NCI-H2107 (cell line): ENCODE data around the gene NCKIPSD.
"Not testable (repeated sequence)": the region's sequence is repeated elsewhere in the genome, so short reads cannot be mapped to it uniquely, and the experiment has no call there.

Experiments used
- DNase-seq: peaks from one replicate; lab custom pipeline; 2025; lab: John Stamatoyannopoulos, UW

The NCKIPSD gene

GRCh38 chr3:48685603-48686511 is at the start of gene NCKIPSD:
Gene NCKIPSD (minus strand): TSS chr3:48685915. CDS start chr3:48685807, 108 bp downstream.
- DNase-seq: peak; percentile 37

GRCh38 chr3:48735075-48735767 is 49.5 kb upstream of the NCKIPSD start:
- not testable (repeated sequence) for DNase-seq

- not testable (repeated sequence) for DNase-seq
These were observed 48.8 kb upstream of the NCKIPSD start for GRCh38 chr3:48734541-48734940.

GRCh38 chr3:48733752-48734518 is 48.2 kb upstream of the NCKIPSD start:
- not testable (repeated sequence) for DNase-seq

GRCh38 chr3:48727511-48727910 is 41.8 kb upstream of the NCKIPSD start:
- DNase-seq: no peak

- DNase-seq: not testable (repeated sequence)
These were observed 39.6 kb upstream of the NCKIPSD start for GRCh38 chr3:48725185-48725855.

GRCh38 chr3:48723725-48724124 is 38.0 kb upstream of the NCKIPSD start:
- no peak for DNase-seq

- DNase-seq: not testable (repeated sequence)
These were observed 37.6 kb upstream of the NCKIPSD start for GRCh38 chr3:48723293-48723692.

- peak; percentile 78 for DNase-seq
These were observed 31.4 kb upstream of the NCKIPSD start, which contains the start of gene IP6K2 for GRCh38 chr3:48716982-48717746. Gene IP6K2 (minus strand): TSS chr3:48717221. CDS start chr3:48695291, 21,930 bp downstream.

GRCh38 chr3:48716508-48716981 is 30.8 kb upstream of the NCKIPSD start:
- peak; percentile 12 for DNase-seq

GRCh38 chr3:48715174-48715800 is 29.6 kb upstream of the NCKIPSD start:
- no peak for DNase-seq

- DNase-seq: no peak
These were observed 26.0 kb upstream of the NCKIPSD start for GRCh38 chr3:48711727-48712126.

GRCh38 chr3:48709051-48709461 is 23.3 kb upstream of the NCKIPSD start:
- DNase-seq: no peak

GRCh38 chr3:48708481-48708889 is 22.8 kb upstream of the NCKIPSD start:
- no peak for DNase-seq

GRCh38 chr3:48707157-48707556 is 21.4 kb upstream of the NCKIPSD start:
- no peak for DNase-seq

GRCh38 chr3:48702320-48702920 is 16.7 kb upstream of the NCKIPSD start:
- DNase-seq: no peak

GRCh38 chr3:48700731-48701405 is 15.2 kb upstream of the NCKIPSD start:
- DNase-seq: no peak

- DNase-seq: no peak
These were observed 13.2 kb upstream of the NCKIPSD start for GRCh38 chr3:48698891-48699290.

GRCh38 chr3:48697952-48698351 is 12.2 kb upstream of the NCKIPSD start:
- DNase-seq: no peak
